Measurements from ENCODE around the gene LIPK.
"Not testable (repeated sequence)": the region's sequence is repeated elsewhere in the genome, so short reads cannot be mapped to it uniquely, and the experiment has no call there.

The LIPK gene

DNA sequence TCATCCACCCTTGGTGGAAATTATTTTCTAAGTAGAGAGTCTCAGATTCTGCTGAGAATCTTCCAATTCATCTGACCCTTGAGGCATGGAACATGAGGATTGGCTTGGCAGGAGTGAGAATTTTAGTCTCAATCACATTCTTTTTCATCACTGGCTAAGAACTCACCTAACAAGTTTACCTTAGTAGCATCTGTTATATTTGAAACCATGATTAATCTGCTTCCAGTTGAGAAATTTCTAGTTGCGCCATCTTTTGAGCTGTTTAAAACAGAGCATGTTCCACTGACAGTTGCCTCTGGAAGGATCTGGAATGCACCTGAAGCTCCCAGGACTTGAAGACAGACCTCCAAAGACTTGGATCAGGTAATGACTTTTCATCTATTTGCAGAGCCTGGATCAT, at the start of gene LIPK:
Gene LIPK, plus strand, starts transcription at position 292 of the 400 bp plus-strand sequence. CDS start 18,295 bp downstream, outside the sequence.
- H3K9me3 ChIP-seq (ENCODE audit: low read length) = no peaks in the 10 kb centered on the region
- no peak within 1 kb of the TSS for H2AFZ ChIP-seq (ENCODE audit: low read depth, low read length)
- no peaks in the 10 kb centered on the region for H3K27me3 ChIP-seq (ENCODE audit: insufficient read depth, low read length)
- H3K4me1 ChIP-seq (ENCODE audit: insufficient read depth, low read length) = peaks cover 2% of the 10 kb centered on the region
- no peak within 1 kb of the TSS for H3K4me3 ChIP-seq (ENCODE audit: low read length)
- H3K36me3 ChIP-seq (ENCODE audit: insufficient read depth, low read length) = no peaks in the 10 kb centered on the region

- Histone ChIP-seq H3K4me3 (ENCODE audit: low read length) (no peak overlapping the region), H3K9me3 (ENCODE audit: low read length) (no peaks in the 10 kb centered on the region), H2AFZ (ENCODE audit: low read depth, low read length) (no peak overlapping the region), H3K36me3 (ENCODE audit: insufficient read depth, low read length) (no peaks in the 10 kb centered on the region), H3K27me3 (ENCODE audit: insufficient read depth, low read length) (no peaks in the 10 kb centered on the region), H3K4me1 (ENCODE audit: insufficient read depth, low read length) (no peaks in the 10 kb centered on the region)
These were observed 48.1 kb upstream of the LIPK start for GRCh38 chr10:88657901-88658300.

GRCh38 chr10:88659725-88660597, 46.1 kb upstream of the LIPK start:
- Histone ChIP-seq H3K9me3 (ENCODE audit: low read length) (no peaks in the 10 kb centered on the region), H3K36me3 (ENCODE audit: insufficient read depth, low read length) (no peaks in the 10 kb centered on the region), H3K27me3 (ENCODE audit: insufficient read depth, low read length) (no peaks in the 10 kb centered on the region), H3K4me3 (ENCODE audit: low read length) (no peak overlapping the region), H2AFZ (ENCODE audit: low read depth, low read length) (no peak overlapping the region), H3K4me1 (ENCODE audit: insufficient read depth, low read length) (no peaks in the 10 kb centered on the region)

DNA sequence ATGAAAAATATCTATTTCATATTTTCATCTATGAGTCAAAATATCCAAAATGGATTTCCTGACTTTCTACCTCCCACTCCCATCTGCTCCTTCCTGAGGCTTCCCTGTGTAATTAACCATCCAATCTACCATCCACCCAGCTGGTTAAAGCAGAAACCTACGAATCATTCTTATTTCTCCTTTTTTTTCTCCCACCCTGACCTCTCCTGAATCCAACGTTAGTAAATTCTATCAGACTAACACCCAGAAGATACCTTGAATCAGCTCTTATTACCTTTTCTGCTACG, 45.5 kb upstream of the LIPK start:
- H3K27me3 ChIP-seq (ENCODE audit: insufficient read depth, low read length) = no peaks in the 10 kb centered on the region
- no peaks in the 10 kb centered on the region for H3K4me1 ChIP-seq (ENCODE audit: insufficient read depth, low read length)
- H2AFZ ChIP-seq (ENCODE audit: low read depth, low read length) = no peak overlapping the region
- no peaks in the 10 kb centered on the region for H3K36me3 ChIP-seq (ENCODE audit: insufficient read depth, low read length)
- H3K4me3 ChIP-seq (ENCODE audit: low read length) = no peak overlapping the region
- no peaks in the 10 kb centered on the region for H3K9me3 ChIP-seq (ENCODE audit: low read length)

- no peak overlapping the region for H2AFZ ChIP-seq (ENCODE audit: low read depth, low read length)
- H3K27me3 ChIP-seq (ENCODE audit: insufficient read depth, low read length) = no peaks in the 10 kb centered on the region
- H3K4me3 ChIP-seq (ENCODE audit: low read length) = no peak overlapping the region
- H3K4me1 ChIP-seq (ENCODE audit: insufficient read depth, low read length) = no peaks in the 10 kb centered on the region
- no peaks in the 10 kb centered on the region for H3K9me3 ChIP-seq (ENCODE audit: low read length)
- H3K36me3 ChIP-seq (ENCODE audit: insufficient read depth, low read length) = no peaks in the 10 kb centered on the region
These were observed 45.0 kb upstream of the LIPK start for GRCh38 chr10:88661018-88661417.

GRCh38 chr10:88661577-88661976, 44.5 kb upstream of the LIPK start:
- Histone ChIP-seq H3K9me3 (ENCODE audit: low read length) (no peaks in the 10 kb centered on the region), H3K27me3 (ENCODE audit: insufficient read depth, low read length) (no peaks in the 10 kb centered on the region), H3K4me1 (ENCODE audit: insufficient read depth, low read length) (no peaks in the 10 kb centered on the region), H3K36me3 (ENCODE audit: insufficient read depth, low read length) (no peaks in the 10 kb centered on the region), H3K4me3 (ENCODE audit: low read length) (no peak overlapping the region), H2AFZ (ENCODE audit: low read depth, low read length) (no peak overlapping the region)

- not testable (repeated sequence) for H3K27me3 ChIP-seq (ENCODE audit: insufficient read depth, low read length); H3K9me3 ChIP-seq (ENCODE audit: low read length); H3K36me3 ChIP-seq (ENCODE audit: insufficient read depth, low read length); H3K4me1 ChIP-seq (ENCODE audit: insufficient read depth, low read length); H2AFZ ChIP-seq (ENCODE audit: low read depth, low read length); H3K4me3 ChIP-seq (ENCODE audit: low read length)
These were observed 42.9 kb upstream of the LIPK start for GRCh38 chr10:88663153-88663552.

DNA sequence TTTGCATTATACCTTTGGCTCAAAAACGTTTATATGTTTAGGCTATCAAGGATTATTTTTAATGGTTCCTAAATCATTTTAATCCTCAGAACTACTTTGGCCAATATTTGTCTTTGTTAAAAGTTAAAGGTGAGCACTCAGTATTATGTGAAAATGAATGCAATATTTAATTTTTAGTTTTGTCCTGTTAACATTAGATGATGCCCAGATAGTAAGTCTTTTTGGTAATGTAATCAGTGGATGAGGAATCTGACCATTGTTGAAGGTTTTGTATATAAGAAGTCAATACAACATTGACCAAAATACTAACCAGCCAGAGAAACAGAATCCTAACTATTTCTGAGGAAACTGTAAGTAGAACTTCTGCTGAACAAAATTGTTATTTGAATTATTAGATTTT, 41.9 kb upstream of the LIPK start, which contains the start of gene LIPF:
Gene LIPF, plus strand, starts transcription at position 301 of the 400 bp plus-strand sequence. CDS start 2,856 bp downstream, outside the sequence.
- H3K36me3 ChIP-seq (ENCODE audit: insufficient read depth, low read length) = no peaks in the 10 kb centered on the region
- H3K4me1 ChIP-seq (ENCODE audit: insufficient read depth, low read length) = no peaks in the 10 kb centered on the region
- H3K9me3 ChIP-seq (ENCODE audit: low read length) = no peaks in the 10 kb centered on the region
- H3K27me3 ChIP-seq (ENCODE audit: insufficient read depth, low read length) = no peaks in the 10 kb centered on the region
- no peak within 1 kb of the TSS for H3K4me3 ChIP-seq (ENCODE audit: low read length)
- H2AFZ ChIP-seq (ENCODE audit: low read depth, low read length) = no peak within 1 kb of the TSS

- Histone ChIP-seq H3K4me3 (ENCODE audit: low read length) (no peak overlapping the region), H3K36me3 (ENCODE audit: insufficient read depth, low read length) (no peaks in the 10 kb centered on the region), H3K27me3 (ENCODE audit: insufficient read depth, low read length) (no peaks in the 10 kb centered on the region), H2AFZ (ENCODE audit: low read depth, low read length) (no peak overlapping the region), H3K4me1 (ENCODE audit: insufficient read depth, low read length) (no peaks in the 10 kb centered on the region), H3K9me3 (ENCODE audit: low read length) (no peaks in the 10 kb centered on the region)
These were observed 37.6 kb upstream of the LIPK start for GRCh38 chr10:88668465-88668864.

- H3K4me1 ChIP-seq (ENCODE audit: insufficient read depth, low read length) = no peaks in the 10 kb centered on the region
- no peaks in the 10 kb centered on the region for H3K36me3 ChIP-seq (ENCODE audit: insufficient read depth, low read length)
- no peak overlapping the region for H3K4me3 ChIP-seq (ENCODE audit: low read length)
- H3K9me3 ChIP-seq (ENCODE audit: low read length) = no peaks in the 10 kb centered on the region
- H2AFZ ChIP-seq (ENCODE audit: low read depth, low read length) = no peak overlapping the region
- no peaks in the 10 kb centered on the region for H3K27me3 ChIP-seq (ENCODE audit: insufficient read depth, low read length)
These were observed 35.6 kb upstream of the LIPK start for GRCh38 chr10:88670497-88670896.

- Histone ChIP-seq H3K4me3 (ENCODE audit: low read length) (no peak overlapping the region), H3K4me1 (ENCODE audit: insufficient read depth, low read length) (no peaks in the 10 kb centered on the region), H3K9me3 (ENCODE audit: low read length) (no peaks in the 10 kb centered on the region), H3K27me3 (ENCODE audit: insufficient read depth, low read length) (no peaks in the 10 kb centered on the region), H2AFZ (ENCODE audit: low read depth, low read length) (no peak overlapping the region), H3K36me3 (ENCODE audit: insufficient read depth, low read length) (no peaks in the 10 kb centered on the region)
These were observed 34.0 kb upstream of the LIPK start for GRCh38 chr10:88672041-88672440.

GRCh38 chr10:88676283-88677060, 29.6 kb upstream of the LIPK start:
- Histone ChIP-seq H3K4me1 (ENCODE audit: insufficient read depth, low read length) (no peaks in the 10 kb centered on the region), H3K36me3 (ENCODE audit: insufficient read depth, low read length) (no peaks in the 10 kb centered on the region), H3K9me3 (ENCODE audit: low read length) (no peaks in the 10 kb centered on the region), H2AFZ (ENCODE audit: low read depth, low read length) (no peak overlapping the region), H3K27me3 (ENCODE audit: insufficient read depth, low read length) (no peaks in the 10 kb centered on the region), H3K4me3 (ENCODE audit: low read length) (no peak overlapping the region)

DNA sequence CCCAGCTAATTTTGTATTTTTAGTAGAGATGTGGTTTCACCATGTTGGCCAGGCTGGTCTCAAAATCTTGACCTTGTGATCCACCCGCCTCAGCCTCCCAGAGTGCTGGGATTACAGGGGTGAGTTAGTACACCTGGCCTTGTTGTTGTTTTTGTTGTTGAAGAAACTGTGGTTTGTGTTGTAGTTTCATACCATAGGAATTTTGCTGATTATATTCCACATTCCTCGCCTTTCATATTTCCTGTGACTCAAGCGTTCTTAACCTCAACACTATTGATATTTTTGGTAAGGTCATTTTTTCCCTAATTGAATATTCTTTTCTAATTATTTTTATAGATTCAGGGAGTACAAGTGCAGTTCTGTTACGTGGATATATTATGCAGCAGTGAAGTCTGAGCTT, 25.1 kb upstream of the LIPK start:
- Histone ChIP-seq H3K27me3 (ENCODE audit: insufficient read depth, low read length) (no peaks in the 10 kb centered on the region), H2AFZ (ENCODE audit: low read depth, low read length) (no peak overlapping the region), H3K36me3 (ENCODE audit: insufficient read depth, low read length) (no peaks in the 10 kb centered on the region), H3K9me3 (ENCODE audit: low read length) (no peaks in the 10 kb centered on the region), H3K4me3 (ENCODE audit: low read length) (no peak overlapping the region), H3K4me1 (ENCODE audit: insufficient read depth, low read length) (no peaks in the 10 kb centered on the region)

Data from neuron (in vitro differentiated cells).